ENCODE data around the gene PCGF2.

PCGF2 gene

DNA sequence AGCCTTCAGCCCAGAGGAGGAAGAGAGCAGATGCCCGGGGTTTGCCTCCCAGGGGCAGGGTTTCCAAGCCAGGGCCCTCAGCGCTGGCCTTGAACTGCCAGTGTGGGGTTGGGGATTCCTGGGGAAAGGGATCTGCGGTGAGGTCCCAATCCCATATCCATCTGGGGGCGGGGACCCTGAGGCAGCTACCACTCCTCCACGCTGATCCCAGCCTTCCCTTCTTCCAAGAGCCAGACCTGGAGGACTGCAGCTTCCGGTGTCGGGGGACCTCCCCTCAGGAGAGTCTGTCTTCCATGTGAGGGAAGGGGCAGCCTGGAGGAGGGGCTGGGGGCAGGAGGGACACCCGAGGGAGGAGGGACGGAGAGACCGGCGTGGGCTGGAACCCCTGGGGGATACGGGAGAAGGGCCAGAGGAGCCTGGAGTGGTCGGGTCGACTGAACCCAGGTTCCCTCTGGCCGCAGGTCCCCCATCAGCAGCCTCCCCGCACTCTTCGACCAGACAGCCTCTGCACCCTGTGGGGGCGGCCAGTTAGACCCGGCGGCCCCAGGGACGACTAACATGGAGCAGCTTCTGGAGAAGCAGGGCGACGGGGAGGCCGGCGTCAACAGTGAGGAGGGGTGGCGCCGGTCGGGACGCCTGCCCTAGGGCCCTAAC is 28.7 kb downstream of the PCGF2 start:
- DNase-seq (ENCODE audit: low read depth), result no peak

DNA sequence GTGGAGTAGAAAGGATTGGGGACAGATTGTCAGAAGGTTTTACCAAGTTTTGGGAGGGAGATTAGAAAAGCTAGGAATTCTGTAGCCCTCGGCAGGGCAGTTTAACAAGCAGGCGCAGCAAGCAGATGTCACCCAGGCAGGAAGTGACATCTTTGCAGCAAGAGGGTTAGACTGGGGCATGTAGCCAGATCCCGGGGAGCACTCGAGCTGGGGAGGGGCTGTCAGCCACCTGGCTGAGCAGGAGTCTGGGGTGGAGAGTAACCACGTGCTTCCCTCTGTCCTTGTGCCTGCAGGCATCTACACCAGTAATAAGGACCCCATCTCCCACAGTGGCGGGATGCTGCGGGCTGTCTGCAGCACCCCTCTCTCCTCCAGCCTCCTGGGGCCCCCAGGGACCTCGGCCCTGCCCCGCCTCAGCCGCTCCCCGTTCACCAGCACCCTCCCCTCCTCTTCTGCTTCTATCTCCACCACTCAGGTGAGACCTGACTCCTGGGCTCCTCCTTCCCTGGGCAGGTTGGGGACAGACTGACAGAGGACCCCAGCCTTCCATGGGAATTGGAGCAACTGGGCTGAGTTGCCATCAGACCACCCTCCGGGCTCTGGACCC is 30.9 kb downstream of the PCGF2 start:
- DNase-seq (ENCODE audit: low read depth), result no peak

DNA sequence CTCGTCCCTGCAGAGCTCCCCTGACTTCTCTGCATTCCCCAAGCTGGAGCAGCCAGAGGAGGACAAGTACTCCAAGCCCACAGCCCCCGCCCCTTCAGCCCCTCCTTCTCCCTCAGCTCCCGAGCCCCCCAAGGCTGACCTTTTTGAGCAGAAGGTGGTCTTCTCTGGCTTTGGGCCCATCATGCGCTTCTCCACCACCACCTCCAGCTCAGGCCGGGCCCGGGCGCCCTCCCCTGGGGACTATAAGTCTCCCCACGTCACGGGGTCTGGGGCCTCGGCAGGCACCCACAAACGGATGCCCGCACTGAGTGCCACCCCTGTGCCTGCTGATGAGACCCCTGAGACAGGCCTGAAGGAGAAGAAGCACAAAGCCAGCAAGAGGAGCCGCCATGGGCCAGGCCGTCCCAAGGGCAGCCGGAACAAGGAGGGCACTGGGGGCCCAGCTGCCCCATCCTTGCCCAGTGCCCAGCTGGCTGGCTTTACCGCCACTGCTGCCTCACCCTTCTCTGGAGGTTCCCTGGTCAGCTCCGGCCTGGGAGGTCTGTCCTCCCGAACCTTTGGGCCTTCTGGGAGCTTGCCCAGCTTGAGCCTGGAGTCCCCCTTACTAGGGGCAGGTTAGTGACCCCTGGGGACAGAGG is 31.6 kb downstream of the PCGF2 start:
- no peak for DNase-seq (ENCODE audit: low read depth)

DNA sequence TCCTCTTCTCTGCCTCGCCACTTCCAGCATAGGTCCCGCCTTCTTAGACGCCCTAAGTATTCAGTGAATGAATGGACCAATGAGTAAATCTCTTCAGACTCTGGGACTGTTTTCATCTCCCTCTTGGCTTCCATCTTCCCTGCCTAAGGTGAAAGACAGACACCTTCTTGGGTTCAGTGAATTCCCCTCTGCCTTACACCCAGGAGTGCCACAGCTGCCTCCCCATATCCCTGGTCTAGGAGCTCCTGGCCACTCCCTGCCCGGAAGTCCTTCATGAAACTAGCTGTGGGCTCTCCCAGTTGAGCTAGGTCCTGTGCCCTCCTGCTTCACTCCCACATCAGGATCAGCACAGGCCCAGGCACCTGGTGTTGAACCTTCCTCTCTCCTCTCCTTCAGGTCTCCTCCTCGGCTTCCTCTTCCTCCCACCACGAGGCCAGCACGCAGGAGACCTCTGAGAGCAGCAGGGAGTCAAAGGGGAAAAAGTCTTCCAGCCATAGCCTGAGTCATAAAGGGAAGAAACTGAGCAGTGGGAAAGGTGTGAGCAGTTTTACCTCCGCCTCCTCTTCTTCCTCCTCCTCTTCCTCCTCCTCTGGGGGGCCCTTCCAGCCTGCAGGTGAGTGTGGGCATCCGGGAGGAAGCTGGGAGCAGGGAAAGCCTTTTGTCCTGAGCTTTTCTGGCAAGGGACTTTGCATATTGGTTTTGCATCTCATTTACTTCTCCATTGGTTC is 32.8 kb downstream of the PCGF2 start:
- DNase-seq (ENCODE audit: low read depth), result no peak

DNA sequence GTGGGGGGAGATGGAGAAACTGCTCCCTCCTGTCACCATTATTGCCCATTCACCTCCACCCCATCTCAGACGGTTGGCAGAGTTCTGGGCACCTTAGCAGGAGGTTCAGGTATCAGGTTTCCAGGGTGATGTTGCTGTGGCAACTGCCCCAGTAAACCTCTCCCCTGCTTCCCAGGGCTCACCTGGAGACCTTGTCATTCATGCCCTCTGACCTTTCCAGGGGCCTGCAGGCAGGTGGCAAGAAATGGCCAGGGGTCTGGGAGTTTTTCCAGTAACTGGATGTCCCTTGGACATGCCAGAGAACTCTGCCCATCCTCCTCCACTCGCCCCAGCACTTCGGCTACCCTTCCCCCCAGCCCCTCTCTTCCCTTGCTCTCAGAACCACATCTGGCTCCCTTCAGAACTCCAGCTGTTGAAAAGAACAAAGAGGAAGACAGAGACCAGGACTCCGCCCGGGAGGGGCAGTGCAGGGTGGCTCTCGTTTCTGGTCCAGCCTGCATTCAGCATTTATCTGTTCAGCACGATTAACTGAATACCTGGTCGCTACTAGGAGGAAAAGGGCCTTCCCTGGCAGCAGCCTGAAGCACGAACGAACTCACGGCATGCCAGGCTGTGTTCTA is 34.6 kb downstream of the PCGF2 start:
- no peak for DNase-seq (ENCODE audit: low read depth)

DNA sequence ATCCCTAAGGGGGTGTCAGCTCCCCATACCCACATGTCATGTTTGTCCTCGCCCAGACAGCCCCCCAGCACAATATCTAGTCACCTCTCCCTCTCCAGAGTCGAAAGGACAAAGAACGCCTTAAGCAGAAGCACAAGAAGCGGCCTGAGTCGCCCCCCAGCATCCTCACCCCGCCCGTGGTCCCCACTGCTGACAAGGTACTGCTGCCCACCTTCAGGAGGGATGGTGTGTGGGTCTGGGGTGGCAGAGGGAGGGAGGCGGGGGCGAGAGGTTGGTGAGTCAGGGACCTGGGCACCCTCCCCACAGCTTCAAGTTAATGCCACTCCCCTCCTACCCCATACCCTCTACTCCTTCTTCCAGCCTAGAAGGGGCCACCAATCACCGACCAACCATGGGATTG is 35.5 kb downstream of the PCGF2 start:
- no peak for DNase-seq (ENCODE audit: low read depth)

DNA sequence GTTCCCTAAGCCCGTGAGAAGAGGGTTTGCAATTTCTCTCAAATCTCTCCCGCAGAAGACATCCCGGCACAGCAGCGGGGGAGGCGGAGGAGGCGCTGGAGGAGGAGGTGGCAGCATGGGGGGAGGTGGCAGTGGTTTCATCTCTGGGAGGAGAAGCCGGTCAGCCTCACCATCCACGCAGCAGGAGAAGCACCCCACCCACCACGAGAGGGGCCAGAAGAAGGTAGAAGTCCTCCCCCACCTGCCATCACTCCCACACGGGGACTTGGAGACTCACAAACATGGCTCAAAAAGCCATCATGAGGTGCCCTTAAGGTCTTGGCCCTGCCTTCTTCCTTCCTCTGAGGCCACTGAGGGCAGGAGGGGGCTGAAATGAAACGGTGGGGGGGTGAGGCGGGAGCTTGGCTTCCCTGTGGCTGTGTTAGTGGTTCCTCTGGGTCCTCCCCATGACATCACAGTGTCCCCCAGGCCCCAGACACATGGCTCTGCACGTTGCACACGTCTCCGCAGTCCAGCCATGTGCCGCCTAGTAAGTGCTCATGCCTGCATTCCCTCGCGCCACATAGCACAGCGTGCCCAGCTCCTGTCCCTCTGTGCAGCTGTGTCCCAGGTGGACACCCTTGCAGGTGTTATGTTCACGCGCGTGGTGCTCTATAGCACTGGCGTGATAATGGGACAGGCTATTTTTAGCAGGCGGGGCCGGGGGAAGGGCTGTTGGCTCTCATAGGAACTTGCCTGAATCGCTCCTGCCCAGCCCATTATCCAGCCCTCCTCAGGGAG is 36.2 kb downstream of the PCGF2 start:
- DNase-seq (ENCODE audit: low read depth), result no peak

DNA sequence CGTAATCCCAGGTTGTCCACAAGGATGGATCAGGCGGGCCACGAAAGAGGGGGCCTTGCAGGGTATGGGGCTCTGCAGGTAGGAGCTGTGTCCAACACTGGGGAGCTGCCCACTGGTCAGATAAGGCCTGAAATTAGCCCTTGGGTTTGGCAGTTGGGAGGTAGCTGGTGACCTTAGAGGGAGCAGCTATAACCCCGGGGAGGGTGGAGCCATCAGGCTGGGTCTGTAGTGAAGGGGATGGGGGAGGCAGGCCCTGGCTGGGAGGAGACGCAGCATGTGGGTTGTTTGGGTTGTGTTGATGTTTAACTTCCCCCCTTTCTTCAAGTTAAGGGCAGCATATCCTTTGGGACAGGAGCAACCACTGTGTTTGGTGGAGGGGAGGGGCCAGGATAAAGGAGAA is 37.2 kb downstream of the PCGF2 start:
- no peak for DNase-seq (ENCODE audit: low read depth)

DNA sequence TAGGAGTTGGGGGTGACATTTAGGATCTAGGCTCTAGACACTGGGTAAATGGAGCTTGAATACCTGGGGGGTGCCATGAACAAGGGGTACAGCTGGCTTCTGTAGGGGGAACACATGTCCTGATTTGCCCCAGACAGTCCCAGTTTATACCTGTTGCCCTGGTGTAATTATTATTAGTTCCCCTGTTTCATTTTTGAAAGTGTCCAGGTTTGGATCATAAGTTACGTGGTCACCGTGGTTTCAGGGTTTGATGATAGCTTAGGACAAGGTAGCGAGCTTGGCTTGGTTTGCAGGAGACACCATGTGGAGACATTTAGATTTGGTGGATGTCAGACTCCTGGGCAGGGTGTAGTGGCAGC is 37.6 kb downstream of the PCGF2 start:
- DNase-seq (ENCODE audit: low read depth), result no peak

DNA sequence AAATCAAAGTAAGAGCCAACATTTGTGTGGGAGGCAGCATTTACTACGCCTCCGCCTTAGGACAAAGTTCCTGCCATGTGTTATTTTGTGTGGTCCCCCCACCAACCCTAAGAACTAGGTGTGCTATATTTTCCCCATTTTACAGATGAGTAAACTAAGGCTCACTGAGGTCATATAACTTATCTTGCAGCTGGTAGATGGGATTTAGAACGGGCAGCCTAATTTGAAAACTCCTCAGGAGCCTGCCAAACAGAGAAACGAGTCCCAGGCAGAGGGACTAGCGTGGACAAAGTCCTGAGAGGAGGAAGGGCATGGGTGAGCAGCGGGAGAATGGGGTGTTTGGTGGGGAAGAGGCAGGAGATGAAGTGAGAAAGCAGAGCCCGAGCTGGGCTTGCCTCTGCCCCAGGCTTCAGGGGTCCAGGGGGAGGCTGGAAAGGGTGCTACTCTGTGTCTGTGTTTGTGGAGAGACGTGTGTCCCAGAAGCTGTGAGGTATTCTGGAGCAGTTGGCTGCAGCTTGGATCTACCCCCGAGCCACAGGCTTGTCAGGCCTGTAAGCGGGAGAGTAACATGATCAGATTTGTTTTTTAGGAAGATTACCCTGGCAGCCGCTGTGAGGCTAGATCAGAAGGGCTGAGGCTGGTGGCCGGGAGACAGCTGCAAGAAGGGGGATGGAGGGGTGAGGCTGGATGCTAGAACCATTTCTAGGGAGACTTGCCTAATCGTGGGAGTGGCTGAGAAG is 38.1 kb downstream of the PCGF2 start:
- DNase-seq (ENCODE audit: low read depth), result no peak

DNA sequence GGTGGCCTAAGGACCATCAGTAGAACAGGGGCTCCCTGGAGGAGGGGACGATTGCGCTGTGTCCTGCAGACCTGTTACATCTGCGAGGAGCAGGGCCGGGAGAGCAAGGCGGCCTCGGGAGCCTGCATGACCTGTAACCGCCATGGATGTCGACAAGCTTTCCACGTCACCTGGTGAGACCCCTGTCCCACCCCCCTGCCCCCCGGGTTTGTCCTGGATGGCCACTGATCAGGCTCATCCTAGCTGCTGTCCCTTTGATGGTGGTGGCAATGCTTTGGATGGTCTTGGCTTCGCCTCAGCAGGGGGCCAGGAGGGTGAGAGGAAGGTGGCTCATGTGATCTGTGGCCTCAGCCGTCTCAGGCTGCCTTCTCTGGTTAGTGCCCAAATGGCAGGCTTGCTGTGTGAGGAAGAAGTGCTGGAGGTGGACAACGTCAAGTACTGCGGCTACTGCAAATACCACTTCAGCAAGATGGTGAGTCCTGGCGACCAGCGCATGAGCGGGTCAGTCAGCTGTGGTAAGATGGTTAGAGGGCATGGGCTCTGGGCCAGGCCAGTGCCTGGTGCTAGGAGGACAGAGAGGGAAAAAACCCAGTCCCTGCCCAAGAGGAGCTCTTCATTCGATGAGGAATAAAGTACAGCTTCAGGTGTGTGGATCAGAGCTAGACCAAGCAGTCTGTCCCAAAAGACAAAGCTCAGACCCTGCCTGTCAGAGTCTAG is 38.9 kb downstream of the PCGF2 start:
- no peak for DNase-seq (ENCODE audit: low read depth)

DNA sequence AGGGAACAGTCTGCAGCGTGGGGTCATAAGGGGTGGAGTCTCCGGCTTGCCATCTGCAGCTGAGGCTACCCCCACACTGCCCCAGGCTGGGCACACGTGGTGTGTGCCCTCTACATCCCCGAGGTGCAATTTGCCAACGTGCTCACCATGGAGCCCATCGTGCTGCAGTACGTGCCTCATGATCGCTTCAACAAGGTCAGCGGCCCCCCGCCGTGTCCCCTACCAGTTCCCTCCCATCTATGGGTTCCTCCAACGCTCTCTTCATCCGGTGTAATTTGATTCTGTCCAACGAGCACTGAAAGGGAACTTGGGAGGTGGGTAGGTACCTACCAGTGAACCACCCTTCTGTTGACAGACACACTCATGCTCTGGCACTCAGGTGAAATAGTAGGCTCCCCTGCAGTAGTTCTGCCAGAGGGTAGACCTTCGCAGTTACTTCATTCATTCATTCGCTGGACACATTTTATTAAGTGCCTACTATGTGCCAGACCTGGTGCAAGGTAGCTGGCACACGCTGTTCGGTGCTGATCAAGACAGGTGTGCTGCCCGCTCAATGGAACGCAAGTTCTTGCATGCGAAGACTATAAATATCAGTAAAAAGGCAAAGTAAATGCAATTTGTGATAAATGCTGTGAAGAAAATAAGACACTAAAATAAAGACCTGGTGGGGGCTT is 40.3 kb downstream of the PCGF2 start:
- DNase-seq (ENCODE audit: low read depth), result no peak

DNA sequence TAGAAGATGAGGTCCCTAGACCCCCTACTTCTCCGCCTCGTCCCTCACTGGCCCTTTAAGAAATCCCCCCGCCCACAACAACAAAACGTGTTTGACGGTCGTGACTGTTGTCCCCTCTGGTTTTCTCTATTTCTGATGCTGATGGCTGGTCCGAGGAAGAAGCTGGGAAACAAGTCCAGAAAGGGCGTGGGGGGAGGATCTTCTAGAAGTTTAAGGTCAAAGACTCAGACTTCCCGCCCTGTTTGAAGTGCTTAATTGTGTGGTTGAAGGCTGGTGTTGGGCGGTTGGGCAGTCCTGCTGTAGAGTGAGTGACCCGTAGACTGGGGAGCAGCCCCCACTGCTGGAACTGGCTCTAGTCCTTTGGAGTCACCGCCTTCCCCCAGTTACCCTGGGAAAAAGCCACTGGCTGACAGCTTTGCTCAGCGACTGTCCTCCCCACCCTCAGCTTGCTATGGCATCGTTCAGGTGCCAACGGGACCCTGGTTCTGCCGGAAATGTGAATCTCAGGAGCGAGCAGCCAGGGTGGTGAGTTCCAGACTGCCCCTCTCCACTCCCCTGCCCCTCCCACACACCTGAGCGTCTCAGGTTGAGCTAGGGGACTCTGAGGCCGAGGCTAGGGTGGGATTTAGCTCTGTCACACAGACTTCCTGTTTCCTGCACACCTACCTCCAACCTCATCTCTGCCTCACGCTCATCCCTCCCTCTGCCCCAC is 41.5 kb downstream of the PCGF2 start:
- no peak for DNase-seq (ENCODE audit: low read depth)

DNA sequence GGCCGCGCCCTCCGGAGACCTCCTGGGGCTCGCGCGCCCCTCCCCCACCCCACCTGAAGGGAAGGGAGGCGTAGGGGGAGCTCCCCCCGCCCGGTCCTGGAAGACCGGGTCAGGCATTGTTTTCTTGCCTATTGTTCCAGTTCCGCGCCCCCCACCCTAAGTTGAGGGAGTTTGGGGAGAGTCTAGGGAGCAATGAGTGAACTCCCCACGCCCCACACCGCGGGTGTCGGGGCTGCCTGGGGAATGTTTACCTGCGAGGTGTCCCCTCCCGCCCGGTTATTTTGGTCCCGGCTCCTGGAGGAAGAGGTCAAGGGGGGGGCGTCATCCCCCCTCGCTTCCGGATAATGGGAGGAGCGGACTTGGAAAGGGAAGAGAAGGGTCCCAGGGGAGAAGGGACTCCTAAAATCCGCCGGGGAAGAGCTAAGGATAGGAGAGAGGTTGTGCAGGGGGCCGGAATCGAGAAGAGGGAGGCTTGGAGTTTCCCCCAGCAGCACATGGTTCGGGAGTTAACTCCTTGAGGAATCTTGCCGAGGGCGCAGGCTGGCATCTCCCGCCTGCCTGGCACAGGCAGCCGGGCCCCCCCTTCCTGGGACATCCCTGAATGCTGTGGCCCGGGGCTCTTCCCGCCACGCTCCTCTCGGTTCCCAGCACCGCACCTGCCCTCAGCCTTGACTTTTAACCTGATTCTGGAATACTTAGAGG is 42.2 kb downstream of the PCGF2 start:
- no peak for DNase-seq (ENCODE audit: low read depth)

DNA sequence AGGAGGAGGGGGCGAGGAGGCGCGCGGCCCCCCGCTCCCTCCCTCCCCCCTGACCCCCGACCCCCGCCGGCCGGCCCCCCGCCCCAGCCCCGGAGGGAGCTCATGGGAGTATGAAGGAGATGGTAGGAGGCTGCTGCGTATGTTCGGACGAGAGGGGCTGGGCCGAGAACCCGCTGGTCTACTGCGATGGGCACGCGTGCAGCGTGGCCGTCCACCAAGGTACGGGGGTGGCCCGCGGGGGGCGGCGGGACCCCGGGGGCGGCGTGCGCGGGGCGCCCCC is 42.7 kb downstream of the PCGF2 start:
- DNase-seq (ENCODE audit: low read depth), result no peak

DNA sequence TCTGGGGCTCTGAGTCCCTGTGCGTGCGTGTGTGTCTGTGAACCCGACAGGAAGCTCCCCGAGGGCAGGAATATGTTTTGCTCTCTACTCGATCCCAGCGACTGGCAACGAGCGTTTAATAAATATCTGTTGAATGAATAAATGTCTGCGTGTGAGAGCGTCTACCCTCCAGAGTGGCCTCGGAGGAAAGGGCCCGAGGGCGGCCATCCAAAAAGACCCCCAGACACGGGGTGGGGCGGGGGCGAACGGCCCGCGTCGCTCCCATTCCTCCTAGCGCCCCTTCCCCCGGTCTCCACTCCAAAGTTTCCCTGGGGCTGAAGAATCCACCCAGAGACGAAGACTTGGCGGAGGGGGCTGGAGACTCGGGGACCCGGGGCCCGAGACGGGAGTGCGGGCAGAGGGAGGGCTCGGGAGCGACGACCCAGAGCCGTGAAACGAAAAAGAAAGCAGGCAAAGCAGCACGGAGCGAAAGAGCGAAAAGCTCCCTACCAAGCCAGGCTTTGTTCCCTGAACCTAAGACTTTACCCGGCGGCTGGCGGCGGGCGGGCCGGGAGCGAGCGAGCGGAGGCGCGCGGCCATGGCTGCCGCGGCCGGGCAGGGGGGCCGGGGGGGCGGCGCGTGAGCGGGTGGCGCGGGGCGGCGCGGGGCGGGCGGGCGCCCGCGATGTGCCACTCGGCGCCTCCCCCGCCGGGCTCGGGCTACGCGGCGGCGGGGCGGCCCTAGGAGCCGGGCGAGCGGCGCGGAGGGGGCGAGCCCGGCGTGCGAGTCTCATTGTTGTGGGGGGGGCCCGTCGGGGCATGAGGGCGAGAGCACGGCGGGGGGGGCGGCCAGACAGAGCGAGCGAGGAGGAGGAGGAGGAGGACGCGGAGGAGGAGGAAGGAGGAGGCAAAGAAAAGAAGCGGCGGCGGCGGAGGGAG is 43.3 kb downstream of the PCGF2 start, which contains the start of gene MLLT6:
TSS of gene MLLT6 (plus strand) at position 668 of the 917 bp plus-strand sequence. CDS start 360 bp downstream, outside the sequence.
- no peak for DNase-seq (ENCODE audit: low read depth)

DNA sequence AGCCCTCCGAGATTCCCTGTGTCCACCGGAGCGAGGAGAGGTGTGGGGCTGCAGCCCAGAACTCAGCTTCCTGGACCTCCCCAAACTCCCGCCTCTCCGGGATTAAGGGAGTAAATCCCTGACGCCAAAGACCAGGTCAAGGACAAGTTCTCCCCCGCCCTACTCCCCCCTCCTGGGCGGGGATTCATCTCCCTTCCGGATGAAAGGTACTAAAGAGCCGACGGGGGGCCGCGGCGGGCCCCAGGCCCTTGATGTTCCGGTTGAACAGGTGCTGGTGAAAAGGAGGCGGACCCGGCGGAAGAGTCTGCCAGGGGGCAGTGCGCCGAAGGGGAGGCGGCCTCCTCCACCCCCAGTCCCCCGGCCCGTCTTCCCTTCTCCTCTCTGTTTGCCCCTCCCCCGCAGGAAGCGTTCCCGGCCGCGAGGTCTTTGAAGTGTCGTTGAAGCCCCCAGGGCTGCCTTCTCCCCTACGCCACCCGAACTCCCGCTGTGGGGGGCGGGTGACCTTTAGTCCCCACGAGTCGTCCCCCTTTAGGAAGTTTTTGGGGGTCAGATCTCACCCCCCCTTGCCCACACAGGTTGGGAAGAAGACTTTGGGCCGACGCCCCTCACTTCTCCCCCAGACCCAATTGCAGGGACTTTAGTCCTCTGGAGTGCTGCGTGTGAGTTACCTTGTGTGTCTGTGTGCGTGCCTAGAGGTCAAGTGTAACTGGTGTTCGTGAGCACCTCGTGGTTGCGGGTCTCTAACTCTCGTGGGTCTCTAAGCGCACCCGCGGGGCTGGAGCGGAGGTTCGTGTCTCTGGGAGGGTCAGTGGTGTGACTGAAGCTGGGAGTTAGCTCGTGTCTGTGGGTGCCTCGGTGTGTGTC is 44.2 kb downstream of the PCGF2 start:
- DNase-seq (ENCODE audit: low read depth), result no peak
